ENCODE measurements around the gene DHX29.
A peak's percentile ranks its signal among the peaks of the same experiment; 100 is the strongest.

The DHX29 gene

GRCh38 chr5:55232271-55232984 lies 75.1 kb downstream of the DHX29 start:
- DNase-seq (ENCODE audit: low spot score), result no peak

DNA sequence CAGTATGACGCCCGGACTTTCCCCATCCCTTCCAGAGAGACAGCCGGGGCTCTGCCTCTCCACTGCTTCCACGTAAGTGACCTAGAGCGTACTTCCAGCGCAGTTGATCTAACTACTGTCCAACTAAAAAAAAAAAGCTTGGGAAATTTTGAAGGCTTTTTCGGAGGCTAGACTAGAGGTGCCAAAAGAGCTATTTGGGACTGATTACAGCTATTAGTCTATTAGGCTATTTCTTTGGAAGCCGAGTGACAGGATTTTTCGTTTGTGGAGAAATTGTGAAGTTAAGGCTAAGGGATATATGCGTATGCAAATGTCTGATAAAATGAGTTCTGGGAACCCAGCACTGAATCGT lies 75.6 kb downstream of the DHX29 start:
- DNase-seq (ENCODE audit: low spot score), result no peak

DNA sequence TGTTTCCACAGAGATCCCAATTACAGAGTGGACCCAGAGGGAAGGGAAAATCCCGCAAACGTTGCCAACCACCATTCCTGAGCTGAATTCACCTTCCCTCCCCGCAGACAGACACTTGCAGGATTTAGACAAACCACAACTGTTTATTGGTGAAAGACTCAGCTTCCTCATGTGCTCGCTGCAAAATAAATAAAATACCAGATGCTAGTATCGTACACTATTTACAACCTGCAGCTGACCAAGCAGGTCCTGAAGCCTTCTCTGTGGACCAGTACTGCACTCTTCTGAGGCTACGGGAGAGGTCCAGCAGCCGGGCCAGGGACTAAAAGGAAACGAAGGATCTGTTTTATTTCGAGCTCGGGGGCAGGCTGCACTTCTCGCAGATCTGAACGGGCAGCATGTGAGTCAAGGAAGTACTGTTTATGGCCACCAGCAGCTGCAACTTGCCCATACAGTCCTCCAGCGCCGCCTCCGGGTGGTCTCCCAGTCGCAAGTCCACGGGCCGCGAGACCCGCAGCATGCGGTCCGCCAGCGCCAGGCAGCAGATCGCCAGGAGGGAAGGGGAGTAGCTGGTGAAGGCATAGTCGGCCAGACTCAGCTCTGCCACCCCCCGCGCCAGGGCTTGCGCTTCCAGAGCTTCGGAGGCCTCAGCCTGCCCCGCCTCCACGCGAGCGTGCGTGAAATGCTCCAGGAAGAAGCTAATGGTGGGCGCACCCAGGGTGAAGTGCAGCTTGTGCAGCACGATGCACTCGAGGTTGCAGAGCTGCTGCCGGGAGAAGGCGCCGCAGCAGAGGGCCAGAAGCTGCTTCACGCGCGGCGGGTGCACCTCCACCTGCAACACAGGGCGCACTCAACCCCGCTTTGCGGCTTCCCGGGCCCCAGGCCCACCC lies 76.2 kb downstream of the DHX29 start:
- no peak for DNase-seq (ENCODE audit: low spot score)

GRCh38 chr5:55230086-55230629 lies 77.3 kb downstream of the DHX29 start:
- no peak for DNase-seq (ENCODE audit: low spot score)

DNA sequence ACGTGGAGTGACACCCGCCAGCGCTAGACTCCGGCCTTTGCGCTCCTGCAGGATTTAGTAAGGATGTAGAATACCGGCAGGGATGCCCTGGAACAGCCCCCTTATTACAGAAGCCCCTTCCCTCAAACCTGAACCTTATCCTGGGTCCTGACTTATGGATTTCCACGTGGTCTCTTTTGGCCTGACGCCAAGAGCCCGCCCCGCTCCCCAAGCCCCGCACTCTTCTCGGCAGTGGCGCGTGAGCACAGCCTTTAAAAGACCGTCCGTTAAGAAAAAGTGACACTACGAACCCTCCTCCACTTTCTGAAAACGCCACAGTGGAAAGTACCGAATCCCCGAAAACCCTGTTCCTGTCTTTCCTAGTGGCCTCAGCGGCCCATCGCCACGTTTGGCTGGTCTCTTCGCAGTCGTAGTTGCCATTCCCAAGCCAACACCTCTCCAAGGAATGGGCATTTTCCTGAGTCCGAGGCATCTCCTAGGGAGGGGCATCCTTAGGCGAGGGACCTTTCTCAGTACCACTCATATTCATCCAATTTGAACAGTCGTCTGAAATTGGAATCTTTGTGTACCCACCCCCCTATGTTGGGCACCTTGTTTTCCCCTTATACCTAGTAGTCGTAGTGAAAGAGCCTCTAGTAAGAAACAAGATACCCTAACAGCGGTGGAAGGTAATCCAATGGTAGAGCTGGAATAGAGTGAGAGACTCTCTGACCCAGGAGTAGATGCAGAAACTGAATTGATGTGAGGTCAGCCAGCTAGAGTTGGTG lies 79.6 kb downstream of the DHX29 start:
- no peak for DNase-seq (ENCODE audit: low spot score)

GRCh38 chr5:55226934-55227663 lies 80.4 kb downstream of the DHX29 start, which contains the start of gene MCIDAS:
TSS of gene MCIDAS (minus strand) at chr5:55227315. CDS start at chr5:55227138, 177 bp downstream.
- peak; percentile 27 for DNase-seq (ENCODE audit: low spot score)

DNA sequence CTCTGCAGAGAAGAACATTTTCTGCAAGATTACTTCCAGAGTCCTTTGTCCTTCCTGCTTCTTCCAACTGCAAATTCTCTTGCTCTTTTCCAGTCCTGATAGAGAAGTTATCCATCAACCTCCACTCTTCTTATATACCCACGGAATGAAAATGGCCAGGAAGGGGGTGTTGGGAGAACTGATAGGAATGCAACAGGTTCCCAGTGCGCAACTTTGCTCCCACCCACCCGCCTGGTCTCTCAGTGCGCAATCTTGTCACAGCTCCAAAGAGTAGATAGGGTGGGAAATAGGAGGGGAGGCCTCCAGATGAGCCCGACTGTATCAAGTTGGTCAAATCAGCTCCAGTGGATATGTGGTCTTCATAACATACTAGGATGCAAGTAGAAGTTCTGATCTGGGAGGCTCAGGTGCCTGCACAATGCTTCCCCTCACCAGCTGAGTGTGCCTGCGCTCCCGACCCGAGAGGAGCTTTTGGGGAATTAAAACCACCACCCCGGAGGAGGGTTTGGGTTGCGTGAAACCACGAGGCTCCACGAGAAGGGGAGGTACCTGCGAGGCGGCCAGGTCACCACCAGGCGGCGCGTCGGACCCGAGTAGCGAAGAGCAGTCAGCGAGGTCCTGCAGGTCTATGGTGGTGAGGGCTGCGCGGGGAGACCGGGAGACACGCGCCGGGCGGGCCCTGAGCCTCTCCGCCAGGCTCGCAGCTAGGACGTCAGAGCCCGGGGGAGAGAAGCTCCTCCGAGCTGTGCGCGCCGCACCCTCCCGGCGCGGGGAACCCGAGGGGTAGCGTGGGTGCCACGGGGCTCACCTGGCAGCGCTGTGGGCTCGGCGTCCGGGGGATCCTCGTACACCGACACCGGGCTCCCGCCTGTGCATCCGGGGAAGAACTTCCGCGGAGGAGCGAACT lies 81.2 kb downstream of the DHX29 start:
- DNase-seq (ENCODE audit: low spot score), result peak; percentile 26

- no peak for DNase-seq (ENCODE audit: low spot score)
These were observed 82.1 kb downstream of the DHX29 start for GRCh38 chr5:55225346-55225745.

GRCh38 chr5:55223812-55224240 lies 83.7 kb downstream of the DHX29 start:
- DNase-seq (ENCODE audit: low spot score), result no peak

- no peak for DNase-seq (ENCODE audit: low spot score)
These were observed 84.3 kb downstream of the DHX29 start for GRCh38 chr5:55222985-55223811.

DNA sequence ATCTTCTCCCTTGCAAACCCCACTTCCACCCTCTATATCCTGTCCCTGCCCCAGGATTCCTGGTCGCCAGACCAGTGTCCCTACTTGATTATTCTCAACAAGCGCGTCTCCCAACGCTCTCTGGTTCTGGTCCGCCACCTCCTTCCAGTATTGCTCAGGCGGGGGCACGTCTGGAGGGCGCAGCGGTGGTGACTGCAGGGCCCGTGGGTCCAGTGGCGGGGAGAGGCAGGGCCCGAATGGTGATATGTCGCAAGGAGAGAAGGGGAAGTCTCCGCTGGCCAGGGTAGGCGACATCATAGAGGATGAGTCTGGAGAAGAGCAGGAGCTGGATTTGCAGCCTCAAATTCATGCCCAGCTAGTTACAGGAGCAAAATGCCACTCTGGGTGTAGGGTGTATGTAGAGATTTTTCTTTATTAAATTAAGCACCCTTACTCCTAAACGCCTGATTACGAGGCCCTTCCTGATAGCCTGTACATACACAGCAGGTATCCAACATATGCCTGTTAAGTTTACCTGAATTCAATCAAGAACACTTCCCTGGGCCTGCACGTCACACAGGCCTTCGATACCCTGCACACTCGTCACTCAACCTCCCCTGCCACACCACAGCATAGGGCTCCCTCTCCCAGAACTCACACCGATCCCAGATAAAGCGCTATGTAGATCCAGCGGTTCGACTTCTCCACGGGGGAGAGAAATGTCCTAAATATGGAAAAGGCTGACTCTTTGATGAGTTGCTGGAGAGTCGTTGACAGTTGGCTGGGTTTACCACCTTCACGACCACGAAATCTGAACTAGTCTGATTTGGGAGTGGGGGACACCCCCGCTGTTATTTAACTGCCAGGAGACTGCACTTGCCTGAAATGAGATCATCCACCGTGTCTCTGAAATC lies 85.2 kb downstream of the DHX29 start:
- no peak for DNase-seq (ENCODE audit: low spot score)

GRCh38 chr5:55220433-55221185 lies 86.9 kb downstream of the DHX29 start:
- DNase-seq (ENCODE audit: low spot score), result no peak

GRCh38 chr5:55219770-55220169 lies 87.7 kb downstream of the DHX29 start:
- no peak for DNase-seq (ENCODE audit: low spot score)

- no peak for DNase-seq (ENCODE audit: low spot score)
These were observed 88.5 kb downstream of the DHX29 start for GRCh38 chr5:55218967-55219366.

DNA sequence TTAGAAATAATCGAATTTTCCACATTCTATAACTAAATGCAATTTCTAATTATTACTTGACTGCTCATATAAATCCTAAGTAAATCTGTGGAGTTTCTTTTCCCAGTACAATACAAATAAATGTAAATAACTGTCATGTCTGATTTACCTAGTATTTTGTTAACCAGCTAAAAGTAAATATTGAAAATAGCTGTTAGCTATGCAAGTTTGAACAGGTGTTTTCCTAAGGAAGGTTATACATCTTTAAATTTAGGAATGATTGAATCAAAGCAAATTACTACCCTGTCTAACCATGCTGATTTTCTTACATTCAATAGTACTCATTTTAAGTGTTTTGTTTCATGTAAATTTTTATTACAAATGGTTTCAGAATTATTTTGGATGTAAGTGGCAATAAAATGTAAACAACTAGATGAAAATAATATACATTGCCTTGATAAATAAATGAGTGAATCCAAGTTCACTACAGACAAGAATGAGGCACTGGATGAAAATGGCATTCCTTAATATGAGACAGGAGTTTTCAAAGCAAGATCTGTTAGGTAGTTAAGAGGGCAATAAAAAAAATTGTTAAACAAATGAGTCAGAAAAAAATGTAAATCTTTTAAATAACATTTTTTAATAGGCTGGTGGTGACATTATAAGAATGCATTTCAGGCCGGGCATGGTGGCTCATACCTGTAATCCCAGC lies 96.2 kb downstream of the DHX29 start:
- no peak for DNase-seq (ENCODE audit: low spot score)

Measured in CD4-positive, alpha-beta T cell treated with Interleukin-2 at 100 ng/mL for 4 hours (primary cell).